ENCODE measurements around the gene ZNF319. TPM values are rescaled to one million over a fixed set of nuclear protein-coding genes. Genes with fewer than 3 reads are reported as not detected.

Gene ZNF319
- total and polyA plus RNA-seq, 2 experiments from 2014 or later: 1.7 to 10.0 TPM

- peaks cover 38% of the 10 kb centered on the region for H3K27me3 Mint-ChIP-seq (ENCODE audit: insufficient read depth, low read depth, poor library complexity)
- Histone ChIP-seq H3K4me3 (no peak overlapping the region), H3K4me1 (ENCODE audit: insufficient read depth) (peaks cover 6% of the 10 kb centered on the region; the same call in 1 of the 2 replicates), H3K79me2 (replicated peaks; ENCODE audit: insufficient read depth) (no peaks in the 10 kb centered on the region), H3K4me2 (no peak overlapping the region), H3K9me2 (ENCODE audit: insufficient read depth) (no peaks in the 10 kb centered on the region), H4K20me1 (replicated peaks; ENCODE audit: insufficient read depth) (no peaks in the 10 kb centered on the region), H3K27ac (ENCODE audit: low read depth) (no peak overlapping the region), H3K36me3 (ENCODE audit: insufficient read depth) (no peaks in the 10 kb centered on the region), H3F3A (replicated peaks; ENCODE audit: low read depth) (no peaks in the 10 kb centered on the region), H2AFZ (no peak overlapping the region), H3K27me3 (ENCODE audit: insufficient read depth) (peaks cover 32% of the 10 kb centered on the region)
- TF ChIP-seq NANOG (IDR thresholded peaks at IDR 0.05; ENCODE audit: borderline replicate concordance) (no peak), EZH2phosphoT487 (IDR thresholded peaks at IDR 0.05; ENCODE audit: unreplicated experiment) (no peak), ZNF331 (CRISPR knock-in tag; IDR thresholded peaks at IDR 0.05; ENCODE audit: low read depth) (no peak), CREB1 (CRISPR knock-in tag; IDR thresholded peaks at IDR 0.05; ENCODE audit: low read depth) (no peak), REST (IDR thresholded peaks at IDR 0.05; ENCODE audit: unreplicated experiment) (no peak), JUNB (IDR thresholded peaks at IDR 0.05; ENCODE audit: unreplicated experiment) (no peak), ZNF114 (CRISPR knock-in tag; IDR thresholded peaks at IDR 0.05) (no peak), ETS1 (IDR thresholded peaks at IDR 0.05) (no peak)
- ATAC-seq (no peak), DNase-seq (ENCODE audit: low spot score) (no peak)
- H3K36me3 Mint-ChIP-seq (ENCODE audit: low read depth): no peaks in the 10 kb centered on the region
- H3K4me1 Mint-ChIP-seq: peaks cover 15% of the 10 kb centered on the region
- no peak overlapping the region for H3K4me3 Mint-ChIP-seq
- no peak overlapping the region for H3K27ac Mint-ChIP-seq
- H3K9me3 Mint-ChIP-seq: no peaks in the 10 kb centered on the region
Measured at GRCh38 chr16:57988929-57989328, 11.5 kb downstream of the ZNF319 start.

GRCh38 chr16:57987441-57988177 is 12.9 kb downstream of the ZNF319 start:
- H4K20me1 ChIP-seq (replicated peaks; ENCODE audit: insufficient read depth): no peaks in the 10 kb centered on the region
- TF ChIP-seq CREB1 (CRISPR knock-in tag; IDR thresholded peaks at IDR 0.05; ENCODE audit: low read depth): no peak
- no peak for TF ChIP-seq EZH2phosphoT487 (IDR thresholded peaks at IDR 0.05; ENCODE audit: unreplicated experiment)
- TF ChIP-seq ZNF114 (CRISPR knock-in tag; IDR thresholded peaks at IDR 0.05): no peak
- TF ChIP-seq STAT1 (IDR thresholded peaks at IDR 0.05; ENCODE audit: unreplicated experiment): no peak
- H2AFZ ChIP-seq: no peak overlapping the region
- H3K79me2 ChIP-seq (replicated peaks; ENCODE audit: insufficient read depth): no peaks in the 10 kb centered on the region
- H3K9me3 Mint-ChIP-seq: no peaks in the 10 kb centered on the region
- H3K27ac Mint-ChIP-seq: no peak overlapping the region
- no peaks in the 10 kb centered on the region for H3K36me3 ChIP-seq (ENCODE audit: insufficient read depth)
- no peak overlapping the region for H3K27ac ChIP-seq (ENCODE audit: low read depth)
- no peak overlapping the region for H3K4me3 ChIP-seq
- no peak overlapping the region for H3K4me2 ChIP-seq
- no peaks in the 10 kb centered on the region for H3K9me2 ChIP-seq (ENCODE audit: insufficient read depth)
- no peak for DNase-seq (ENCODE audit: low spot score)
- H3K27me3 Mint-ChIP-seq (ENCODE audit: insufficient read depth, low read depth, poor library complexity): peaks cover 40% of the 10 kb centered on the region
- no peak for ATAC-seq
- peaks cover 39% of the 10 kb centered on the region for H3K27me3 ChIP-seq (ENCODE audit: insufficient read depth)
- H3K36me3 Mint-ChIP-seq (ENCODE audit: low read depth): no peaks in the 10 kb centered on the region
- peaks cover 8% of the 10 kb centered on the region for H3K4me1 Mint-ChIP-seq
- no peaks in the 10 kb centered on the region for H3F3A ChIP-seq (replicated peaks; ENCODE audit: low read depth)
- peaks cover 6% of the 10 kb centered on the region; the same call in 1 of the 2 replicates for H3K4me1 ChIP-seq (ENCODE audit: insufficient read depth)
- no peak overlapping the region for H3K4me3 Mint-ChIP-seq
